ENCODE data around the gene SLC26A8.
A peak's percentile ranks its signal among the peaks of the same experiment; 100 is the strongest.
"Not testable (repeated sequence)": the region's sequence is repeated elsewhere in the genome, so short reads cannot be mapped to it uniquely, and the experiment has no call there.

The SLC26A8 gene

GRCh38 chr6:35941170-35941569 lies 83.3 kb downstream of the SLC26A8 start:
- DNase-seq = not testable (repeated sequence)

GRCh38 chr6:35940014-35940413 lies 84.4 kb downstream of the SLC26A8 start:
- DNase-seq = not testable (repeated sequence)

GRCh38 chr6:35939259-35939658 lies 85.2 kb downstream of the SLC26A8 start:
- DNase-seq = not testable (repeated sequence)

- no peak for DNase-seq
Measured at GRCh38 chr6:35936681-35937359, 87.6 kb downstream of the SLC26A8 start.

GRCh38 chr6:35935469-35935868 lies 89.0 kb downstream of the SLC26A8 start:
- DNase-seq = no peak

- DNase-seq = no peak
Measured at GRCh38 chr6:35933844-35934243, 90.6 kb downstream of the SLC26A8 start.

GRCh38 chr6:35931873-35932272 lies 92.6 kb downstream of the SLC26A8 start:
- not testable (repeated sequence) for DNase-seq

- no peak for DNase-seq
Measured at GRCh38 chr6:35931120-35931561, 93.3 kb downstream of the SLC26A8 start.

- no peak for DNase-seq
Measured at GRCh38 chr6:35929601-35930000, 94.8 kb downstream of the SLC26A8 start.

- DNase-seq = no peak
Measured at GRCh38 chr6:35926509-35927215, 97.8 kb downstream of the SLC26A8 start.

GRCh38 chr6:35925961-35926360 lies 98.5 kb downstream of the SLC26A8 start:
- DNase-seq = no peak

GRCh38 chr6:35924146-35924545 lies 100.3 kb downstream of the SLC26A8 start:
- DNase-seq = no peak

- no peak for DNase-seq
Measured at GRCh38 chr6:35922139-35922554, 102.3 kb downstream of the SLC26A8 start.

- peak; percentile 88 for DNase-seq
Measured at GRCh38 chr6:35920793-35921732, 103.4 kb downstream of the SLC26A8 start, which contains the start of gene SRPK1. Gene SRPK1, minus strand, starts transcription at chr6:35921098. Its CDS starts 42 bp downstream, at chr6:35921056.

GRCh38 chr6:35919827-35920751 lies 104.4 kb downstream of the SLC26A8 start:
- DNase-seq = peak; percentile 50

- DNase-seq = no peak
Measured at GRCh38 chr6:35919085-35919826, 105.2 kb downstream of the SLC26A8 start.

GRCh38 chr6:35916893-35917292 lies 107.5 kb downstream of the SLC26A8 start:
- DNase-seq = not testable (repeated sequence)

GRCh38 chr6:35916056-35916455 lies 108.4 kb downstream of the SLC26A8 start:
- DNase-seq = no peak

- DNase-seq = no peak
Measured at GRCh38 chr6:35914536-35914935, 109.9 kb downstream of the SLC26A8 start.

GRCh38 chr6:35911871-35912653 lies 112.4 kb downstream of the SLC26A8 start:
- DNase-seq = no peak

All from CD4-positive, alpha-beta T cell treated with Interleukin-15 for 1 hour (primary cell).